ENCODE results near the gene KIR3DL2. TPM values are rescaled to one million over a fixed set of nuclear protein-coding genes. Genes with fewer than 3 reads are reported as not detected.
"Not testable (repeated sequence)": the region's sequence is repeated elsewhere in the genome, so short reads cannot be mapped to it uniquely, and the experiment has no call there.

The KIR3DL2 gene
- polyA plus RNA-seq, 2 donors, result 0.04 TPM; not detected in 1

DNA sequence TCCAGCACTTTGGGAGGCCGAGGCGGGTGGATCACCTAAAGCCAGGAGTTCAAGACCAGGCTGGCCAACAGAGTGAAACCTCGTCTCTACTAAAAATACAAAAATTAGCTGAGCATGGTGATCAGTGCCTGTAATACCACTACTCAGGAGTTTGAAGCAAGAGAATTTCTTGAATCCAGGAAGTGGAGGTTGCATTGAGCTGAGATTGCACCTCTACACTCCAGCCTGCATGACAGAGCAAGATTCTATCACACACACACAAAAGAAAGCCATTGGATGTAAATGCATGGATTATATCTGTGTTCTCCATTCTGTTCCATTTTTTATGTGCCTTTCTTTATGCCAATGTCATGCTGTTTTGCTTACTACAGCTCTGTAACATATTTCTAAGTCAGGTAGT is 8.2 kb downstream of the KIR3DL2 start:
- H3K36me3 ChIP-seq (ENCODE audit: control insufficient read depth in 2 of 2, insufficient read depth in 2 of 2, low read length in 1 of 2); H3K9me3 ChIP-seq (ENCODE audit: control insufficient read depth in 2 of 2, insufficient read depth in 1 of 2, low read depth in 1 of 2, low read length in 1 of 2); H3K4me1 ChIP-seq (ENCODE audit: control insufficient read depth in 2 of 2, insufficient read depth in 2 of 2, low read length in 1 of 2); H3K27ac ChIP-seq (ENCODE audit: low read depth in 2 of 2, low read length in 1 of 2); H3K27me3 ChIP-seq (ENCODE audit: control insufficient read depth in 1 of 2, insufficient read depth in 2 of 2, low read length in 2 of 2); H3K4me3 ChIP-seq (ENCODE audit: low read depth in 1 of 2, low read length in 2 of 2): not testable (repeated sequence)
- 68 to 80% methylated on average over 3 of the region's 3 CpGs for WGBS, 2 donors

DNA sequence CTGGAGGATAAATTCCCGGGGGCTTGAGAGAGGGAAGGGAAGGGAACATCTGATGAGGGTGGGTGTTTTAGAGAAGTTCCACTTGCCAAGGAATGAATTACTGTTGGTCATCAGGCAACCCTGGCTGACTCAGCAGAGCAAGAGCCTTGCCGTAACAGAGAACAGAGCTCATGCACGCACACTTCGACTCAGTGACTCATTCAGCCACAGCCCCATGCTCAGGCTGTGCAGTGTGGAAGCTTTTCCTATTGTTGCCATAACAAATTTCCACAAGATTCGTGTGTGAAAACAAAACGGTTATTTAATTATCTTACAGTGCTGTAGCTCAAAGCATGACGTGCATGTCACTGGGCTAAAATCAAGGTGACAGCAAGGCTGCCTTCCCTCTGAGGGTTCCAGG is 9.2 kb downstream of the KIR3DL2 start:
- not testable (repeated sequence) for H3K4me3 ChIP-seq (ENCODE audit: low read depth in 1 of 2, low read length in 2 of 2); H3K27me3 ChIP-seq (ENCODE audit: control insufficient read depth in 1 of 2, insufficient read depth in 2 of 2, low read length in 2 of 2); H3K36me3 ChIP-seq (ENCODE audit: control insufficient read depth in 2 of 2, insufficient read depth in 2 of 2, low read length in 1 of 2); H3K9me3 ChIP-seq (ENCODE audit: control insufficient read depth in 2 of 2, insufficient read depth in 1 of 2, low read depth in 1 of 2, low read length in 1 of 2); H3K27ac ChIP-seq (ENCODE audit: low read depth in 2 of 2, low read length in 1 of 2); H3K4me1 ChIP-seq (ENCODE audit: control insufficient read depth in 2 of 2, insufficient read depth in 2 of 2, low read length in 1 of 2)
- WGBS, 2 donors, result 66 to 73% methylated on average over 7 of the region's 7 CpGs

DNA sequence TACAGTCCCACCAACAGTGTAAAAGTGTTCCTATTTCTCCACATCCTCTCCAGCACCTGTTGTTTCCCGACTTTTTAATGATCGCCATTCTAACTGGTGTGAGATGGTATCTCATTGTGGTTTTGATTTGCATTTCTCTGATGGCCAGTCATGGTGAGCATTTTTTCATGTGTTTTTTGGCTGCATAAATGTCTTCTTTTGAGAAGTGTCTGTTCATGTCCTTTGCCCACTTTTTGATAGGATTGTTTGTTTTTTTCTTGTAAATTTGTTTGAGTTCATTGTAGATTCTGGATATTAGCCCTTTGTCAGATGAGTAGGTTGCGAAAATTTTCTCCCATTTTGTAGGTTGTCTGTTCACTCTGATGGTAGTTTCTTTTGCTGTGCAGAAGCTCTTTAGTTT is 13.2 kb downstream of the KIR3DL2 start:
- H3K4me3 ChIP-seq (ENCODE audit: low read depth in 1 of 2, low read length in 2 of 2); H3K4me1 ChIP-seq (ENCODE audit: control insufficient read depth in 2 of 2, insufficient read depth in 2 of 2, low read length in 1 of 2); H3K9me3 ChIP-seq (ENCODE audit: control insufficient read depth in 2 of 2, insufficient read depth in 1 of 2, low read depth in 1 of 2, low read length in 1 of 2); H3K27me3 ChIP-seq (ENCODE audit: control insufficient read depth in 1 of 2, insufficient read depth in 2 of 2, low read length in 2 of 2); H3K36me3 ChIP-seq (ENCODE audit: control insufficient read depth in 2 of 2, insufficient read depth in 2 of 2, low read length in 1 of 2); H3K27ac ChIP-seq (ENCODE audit: low read depth in 2 of 2, low read length in 1 of 2): not testable (repeated sequence)
- WGBS, 2 donors, result 83% methylated on average over 1 of the region's 3 CpGs; no CpG with 5 or more reads in 1 of the 2 donors

DNA sequence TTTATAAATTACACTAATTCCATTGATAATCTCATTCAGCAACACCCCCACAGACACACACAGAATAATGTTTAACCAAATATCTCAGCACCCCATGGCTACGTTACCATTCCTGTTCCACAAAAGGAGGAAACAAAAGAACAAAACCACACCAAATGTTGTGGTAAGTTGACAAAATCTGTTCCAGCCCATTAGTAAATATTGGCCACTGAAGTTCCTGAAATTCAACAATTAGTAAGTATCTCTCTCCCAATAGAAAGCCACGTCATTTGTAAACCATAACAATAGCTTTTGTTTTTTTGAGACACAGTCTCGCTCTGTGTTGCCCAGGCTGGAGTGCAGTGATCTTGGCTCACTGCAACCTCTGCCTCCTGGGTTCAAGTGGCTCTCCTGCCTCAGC is 21.5 kb downstream of the KIR3DL2 start:
- Histone ChIP-seq H3K4me3 (ENCODE audit: low read depth in 1 of 2, low read length in 2 of 2) (no peak overlapping the region), H3K27me3 (ENCODE audit: control insufficient read depth in 1 of 2, insufficient read depth in 2 of 2, low read length in 2 of 2) (no peaks in the 10 kb centered on the region), H3K36me3 (ENCODE audit: control insufficient read depth in 2 of 2, insufficient read depth in 2 of 2, low read length in 1 of 2) (no peaks in the 10 kb centered on the region), H3K4me1 (ENCODE audit: control insufficient read depth in 2 of 2, insufficient read depth in 2 of 2, low read length in 1 of 2) (no peaks in the 10 kb centered on the region), H3K9me3 (ENCODE audit: control insufficient read depth in 2 of 2, insufficient read depth in 1 of 2, low read depth in 1 of 2, low read length in 1 of 2) (peaks cover 0 to 1% of the 10 kb centered on the region in 2 donors), H3K27ac (ENCODE audit: low read depth in 2 of 2, low read length in 1 of 2) (no peak overlapping the region)
- 45 to 47% methylated on average over 3 of the region's 3 CpGs for WGBS, 2 donors

DNA sequence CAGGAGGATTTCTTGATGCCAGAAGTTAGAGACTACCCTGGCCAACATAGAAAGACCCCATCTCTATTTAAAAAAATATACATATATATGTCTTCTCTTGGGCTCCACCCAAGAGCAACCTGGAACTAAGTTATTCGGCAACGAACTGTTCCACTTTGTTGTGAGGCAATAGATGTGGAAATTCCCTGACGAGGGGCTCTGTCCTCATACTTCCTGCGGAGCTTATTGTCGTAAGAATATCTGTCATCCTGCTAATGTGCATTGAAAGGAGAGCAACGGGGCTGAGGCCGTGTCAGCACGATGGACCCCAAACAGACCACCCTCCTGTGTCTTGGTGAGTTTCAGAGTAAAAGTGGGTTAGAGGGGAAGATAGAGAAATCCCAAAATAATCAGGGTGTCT is 23.7 kb downstream of the KIR3DL2 start, which contains the start of gene FCAR:
Gene FCAR (plus strand): TSS at position 246 of the 400 bp plus-strand sequence. CDS start 55 bp downstream, at position 301.
- Histone ChIP-seq H3K27me3 (ENCODE audit: control insufficient read depth in 1 of 2, insufficient read depth in 2 of 2, low read length in 2 of 2) (no peaks in the 10 kb centered on the region), H3K4me1 (ENCODE audit: control insufficient read depth in 2 of 2, insufficient read depth in 2 of 2, low read length in 1 of 2) (no peaks in the 10 kb centered on the region), H3K27ac (ENCODE audit: low read depth in 2 of 2, low read length in 1 of 2) (no peak within 1 kb of the TSS), H3K4me3 (ENCODE audit: low read depth in 1 of 2, low read length in 2 of 2) (no peak within 1 kb of the TSS), H3K36me3 (ENCODE audit: control insufficient read depth in 2 of 2, insufficient read depth in 2 of 2, low read length in 1 of 2) (no peaks in the 10 kb centered on the region), H3K9me3 (ENCODE audit: control insufficient read depth in 2 of 2, insufficient read depth in 1 of 2, low read depth in 1 of 2, low read length in 1 of 2) (peaks cover 0 to 1% of the 10 kb centered on the region in 2 donors)
- WGBS, 2 donors, result 78 to 79% methylated on average over 8 of the region's 8 CpGs

DNA sequence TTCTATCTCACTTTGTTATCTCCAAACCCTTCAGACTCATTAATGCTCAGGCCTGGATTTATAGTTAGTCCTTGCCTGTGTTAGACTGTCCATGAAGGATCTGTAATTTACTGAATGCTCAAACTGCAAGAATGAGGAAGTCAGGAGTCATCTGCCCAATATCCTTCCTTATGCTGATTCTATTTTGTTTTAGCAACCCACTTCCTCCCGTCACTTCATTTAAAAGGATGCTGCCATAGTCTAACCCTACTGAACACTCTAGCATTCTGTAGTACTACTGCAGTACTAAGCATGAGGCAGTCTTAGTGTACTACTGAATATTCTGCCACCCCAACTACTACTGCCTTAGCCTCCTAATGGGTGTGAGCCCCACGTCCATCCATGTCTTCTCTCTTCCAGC is 25.3 kb downstream of the KIR3DL2 start:
- no peaks in the 10 kb centered on the region for H3K4me1 ChIP-seq (ENCODE audit: control insufficient read depth in 2 of 2, insufficient read depth in 2 of 2, low read length in 1 of 2)
- no peak overlapping the region for H3K27ac ChIP-seq (ENCODE audit: low read depth in 2 of 2, low read length in 1 of 2)
- H3K9me3 ChIP-seq (ENCODE audit: control insufficient read depth in 2 of 2, insufficient read depth in 1 of 2, low read depth in 1 of 2, low read length in 1 of 2), result peaks cover 0 to 1% of the 10 kb centered on the region in 2 donors
- H3K36me3 ChIP-seq (ENCODE audit: control insufficient read depth in 2 of 2, insufficient read depth in 2 of 2, low read length in 1 of 2), result no peaks in the 10 kb centered on the region
- no peak overlapping the region for H3K4me3 ChIP-seq (ENCODE audit: low read depth in 1 of 2, low read length in 2 of 2)
- 52 to 55% methylated on average over 2 of the region's 2 CpGs for WGBS, 2 donors
- no peaks in the 10 kb centered on the region for H3K27me3 ChIP-seq (ENCODE audit: control insufficient read depth in 1 of 2, insufficient read depth in 2 of 2, low read length in 2 of 2)

DNA sequence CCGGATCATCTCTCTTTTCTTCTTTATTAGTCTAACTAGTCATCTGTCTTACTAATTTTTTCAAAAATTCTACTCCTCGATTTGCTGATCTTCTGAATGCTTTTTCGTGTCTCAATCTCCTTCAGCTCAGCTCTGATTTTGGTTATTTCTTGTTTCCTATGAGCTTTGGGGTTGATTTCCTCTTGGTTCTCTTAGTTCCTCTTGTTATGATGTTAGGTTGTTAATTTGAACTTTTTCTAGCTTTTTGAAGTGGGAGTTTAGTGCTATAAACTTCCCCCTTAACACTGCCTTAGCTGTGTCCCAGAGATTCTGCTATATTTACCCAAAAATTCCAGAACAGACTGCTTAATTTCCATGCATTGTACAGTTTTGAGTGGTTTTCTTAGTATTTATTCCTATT is 27.2 kb downstream of the KIR3DL2 start:
- Histone ChIP-seq H3K36me3 (ENCODE audit: control insufficient read depth in 2 of 2, insufficient read depth in 2 of 2, low read length in 1 of 2) (no peaks in the 10 kb centered on the region), H3K4me3 (ENCODE audit: low read depth in 1 of 2, low read length in 2 of 2) (no peak overlapping the region), H3K9me3 (ENCODE audit: control insufficient read depth in 2 of 2, insufficient read depth in 1 of 2, low read depth in 1 of 2, low read length in 1 of 2) (peaks cover 0 to 6% of the 10 kb centered on the region in 2 donors), H3K27ac (ENCODE audit: low read depth in 2 of 2, low read length in 1 of 2) (no peak overlapping the region), H3K4me1 (ENCODE audit: control insufficient read depth in 2 of 2, insufficient read depth in 2 of 2, low read length in 1 of 2) (no peaks in the 10 kb centered on the region), H3K27me3 (ENCODE audit: control insufficient read depth in 1 of 2, insufficient read depth in 2 of 2, low read length in 2 of 2) (peaks cover 0 to 3% of the 10 kb centered on the region in 2 donors)
- 53 to 65% methylated on average over 3 of the region's 3 CpGs for WGBS, 2 donors

DNA sequence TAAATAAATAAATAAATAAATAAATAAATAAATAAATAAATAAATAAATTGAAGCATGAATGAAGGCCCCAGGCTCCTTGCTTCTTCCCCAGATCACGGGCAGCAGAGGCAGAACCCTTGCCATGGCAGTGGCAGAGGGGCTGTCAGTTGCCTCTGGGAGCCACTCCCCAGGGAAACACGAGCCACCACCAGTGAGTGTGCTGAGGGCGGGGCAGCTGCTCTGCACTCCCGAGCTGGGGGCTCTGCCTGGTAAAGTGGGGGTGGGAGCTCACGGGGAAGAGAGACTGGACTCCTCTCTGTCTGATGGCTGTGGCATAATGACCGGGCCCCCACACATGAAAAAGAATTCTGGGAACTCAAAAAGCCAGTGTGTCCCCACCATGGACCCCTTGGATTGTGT is 31.6 kb downstream of the KIR3DL2 start:
- Histone ChIP-seq H3K4me3 (ENCODE audit: low read depth in 1 of 2, low read length in 2 of 2) (no peak overlapping the region), H3K27ac (ENCODE audit: low read depth in 2 of 2, low read length in 1 of 2) (no peak overlapping the region), H3K27me3 (ENCODE audit: control insufficient read depth in 1 of 2, insufficient read depth in 2 of 2, low read length in 2 of 2) (peaks cover 0 to 3% of the 10 kb centered on the region in 2 donors), H3K4me1 (ENCODE audit: control insufficient read depth in 2 of 2, insufficient read depth in 2 of 2, low read length in 1 of 2) (no peaks in the 10 kb centered on the region), H3K36me3 (ENCODE audit: control insufficient read depth in 2 of 2, insufficient read depth in 2 of 2, low read length in 1 of 2) (no peaks in the 10 kb centered on the region), H3K9me3 (ENCODE audit: control insufficient read depth in 2 of 2, insufficient read depth in 1 of 2, low read depth in 1 of 2, low read length in 1 of 2) (peaks cover 0 to 5% of the 10 kb centered on the region in 2 donors)
- WGBS, 2 donors, result 53 to 72% methylated on average over 6 of the region's 6 CpGs

DNA sequence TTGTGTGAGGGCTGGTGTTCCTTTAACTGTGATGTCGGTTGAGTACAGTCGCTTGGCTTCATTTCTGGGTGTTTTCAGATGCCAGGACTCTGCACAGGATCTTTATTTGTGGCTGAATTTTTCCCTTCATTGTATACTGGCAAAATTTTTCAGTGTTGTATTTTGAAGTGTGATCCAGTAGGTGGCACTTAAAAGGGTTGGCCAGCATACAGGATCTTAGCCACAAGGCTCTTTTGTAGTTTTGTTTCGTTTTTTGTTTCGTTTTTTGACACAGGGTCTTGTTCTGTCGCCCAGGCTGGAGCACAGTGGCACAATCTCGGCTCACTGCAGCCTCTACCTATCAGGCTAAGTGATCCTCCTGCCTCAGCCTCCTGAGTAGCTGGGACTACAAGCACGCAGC is 32.5 kb downstream of the KIR3DL2 start:
- H3K4me3 ChIP-seq (ENCODE audit: low read depth in 1 of 2, low read length in 2 of 2), result no peak overlapping the region
- WGBS, 2 donors, result 48 to 53% methylated on average over 7 of the region's 7 CpGs

DNA sequence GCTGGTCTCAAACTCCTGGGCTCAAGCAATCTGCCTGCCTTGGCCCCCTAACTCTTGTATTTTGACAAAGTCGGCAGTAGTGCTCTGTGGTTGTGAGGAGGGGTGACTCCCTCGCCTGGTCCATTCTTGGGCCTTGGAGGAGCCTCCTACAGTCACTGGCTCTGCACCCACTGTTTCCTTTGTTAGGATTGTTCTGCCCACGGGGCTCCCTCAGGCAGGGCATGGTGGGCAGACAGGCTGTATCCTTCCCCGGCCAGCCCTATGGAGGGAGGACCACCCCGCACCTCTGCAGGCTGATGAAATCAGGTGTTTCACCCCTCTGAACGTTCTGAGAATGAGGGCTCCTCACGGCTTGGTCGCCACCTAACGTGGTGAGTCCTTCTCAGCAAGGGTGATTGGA is 33.0 kb downstream of the KIR3DL2 start:
- peaks cover 0 to 5% of the 10 kb centered on the region in 2 donors for H3K9me3 ChIP-seq (ENCODE audit: control insufficient read depth in 2 of 2, insufficient read depth in 1 of 2, low read depth in 1 of 2, low read length in 1 of 2)
- H3K27ac ChIP-seq (ENCODE audit: low read depth in 2 of 2, low read length in 1 of 2), result no peak overlapping the region
- H3K36me3 ChIP-seq (ENCODE audit: control insufficient read depth in 2 of 2, insufficient read depth in 2 of 2, low read length in 1 of 2), result no peaks in the 10 kb centered on the region
- no peak overlapping the region for H3K4me3 ChIP-seq (ENCODE audit: low read depth in 1 of 2, low read length in 2 of 2)
- no peaks in the 10 kb centered on the region for H3K4me1 ChIP-seq (ENCODE audit: control insufficient read depth in 2 of 2, insufficient read depth in 2 of 2, low read length in 1 of 2)
- WGBS, 2 donors, result 76 to 78% methylated on average over 9 of the region's 9 CpGs
- peaks cover 0 to 3% of the 10 kb centered on the region in 2 donors for H3K27me3 ChIP-seq (ENCODE audit: control insufficient read depth in 1 of 2, insufficient read depth in 2 of 2, low read length in 2 of 2)

More for the DNA sequence above, 32.5 kb downstream of the KIR3DL2 start:
- Histone ChIP-seq H3K27ac (ENCODE audit: low read depth in 2 of 2, low read length in 1 of 2) (no peak overlapping the region), H3K27me3 (ENCODE audit: control insufficient read depth in 1 of 2, insufficient read depth in 2 of 2, low read length in 2 of 2) (peaks cover 0 to 3% of the 10 kb centered on the region in 2 donors), H3K36me3 (ENCODE audit: control insufficient read depth in 2 of 2, insufficient read depth in 2 of 2, low read length in 1 of 2) (no peaks in the 10 kb centered on the region), H3K9me3 (ENCODE audit: control insufficient read depth in 2 of 2, insufficient read depth in 1 of 2, low read depth in 1 of 2, low read length in 1 of 2) (peaks cover 0 to 5% of the 10 kb centered on the region in 2 donors), H3K4me1 (ENCODE audit: control insufficient read depth in 2 of 2, insufficient read depth in 2 of 2, low read length in 1 of 2) (no peaks in the 10 kb centered on the region)

Measured in esophagus (tissue), 2 donors.